ENCODE measurements around the gene PGGHG.

The PGGHG gene

GRCh38 chr11:288478-289397, at the start of gene PGGHG:
Gene PGGHG, plus strand, starts transcription at chr11:289126. Its CDS starts 691 bp downstream, at chr11:289817.
- DNase-seq = peak; percentile 51

- no peak for DNase-seq
These were observed 48.6 kb upstream of the PGGHG start for GRCh38 chr11:240315-240714.

GRCh38 chr11:241634-242033, 47.3 kb upstream of the PGGHG start:
- DNase-seq = no peak

- DNase-seq = no peak
These were observed 44.5 kb upstream of the PGGHG start for GRCh38 chr11:244376-244775.

GRCh38 chr11:249062-249461, 39.9 kb upstream of the PGGHG start:
- DNase-seq = no peak

- DNase-seq = no peak
These were observed 38.7 kb upstream of the PGGHG start for GRCh38 chr11:250274-250673.

GRCh38 chr11:250740-251299, 38.1 kb upstream of the PGGHG start:
- peak; percentile 72 for DNase-seq

GRCh38 chr11:251550-251949, 37.4 kb upstream of the PGGHG start:
- no peak for DNase-seq

- DNase-seq = no peak
These were observed 36.3 kb upstream of the PGGHG start for GRCh38 chr11:252666-253065.

GRCh38 chr11:253160-253885, 35.6 kb upstream of the PGGHG start:
- DNase-seq = no peak

- no peak for DNase-seq
These were observed 35.0 kb upstream of the PGGHG start for GRCh38 chr11:253886-254270.

GRCh38 chr11:255176-255575, 33.8 kb upstream of the PGGHG start:
- DNase-seq = no peak

- no peak for DNase-seq
These were observed 33.1 kb upstream of the PGGHG start for GRCh38 chr11:255816-256215.

GRCh38 chr11:256952-257737, 31.8 kb upstream of the PGGHG start:
- DNase-seq = no peak

GRCh38 chr11:257766-258493, 31.0 kb upstream of the PGGHG start:
- DNase-seq = no peak

- no peak for DNase-seq
These were observed 29.5 kb upstream of the PGGHG start for GRCh38 chr11:259413-259812.

- no peak for DNase-seq
These were observed 27.3 kb upstream of the PGGHG start for GRCh38 chr11:261624-262023.

- peak; percentile 57 for DNase-seq
These were observed 22.1 kb upstream of the PGGHG start for GRCh38 chr11:266676-267439.

- DNase-seq = peak; percentile 57
These were observed 21.4 kb upstream of the PGGHG start for GRCh38 chr11:267491-267994.

- DNase-seq = peak; percentile 36
These were observed 20.2 kb upstream of the PGGHG start for GRCh38 chr11:268716-269145.

All from stimulated activated naive CD4-positive, alpha-beta T cell treated with Interleukin-2 at 50 U/mL for 16 hours (primary cell).